GM18507 (cell line): Measurements from ENCODE around the gene NTSR2.

ENCODE experiments used
- DNase-seq: peaks from one replicate; pipeline ENCODE4 v3.0.0; 2011; ENCODE audit warnings: low read depth; ENCODE audit not compliant: insufficient read length; ENCODE audit errors: extremely low spot score
- FAIRE-seq: peaks from 2 replicates; lab custom pipeline; 2011; peaks lifted over from hg19 to GRCh38; lab: Jason Lieb, UNC

The NTSR2 gene

DNA sequence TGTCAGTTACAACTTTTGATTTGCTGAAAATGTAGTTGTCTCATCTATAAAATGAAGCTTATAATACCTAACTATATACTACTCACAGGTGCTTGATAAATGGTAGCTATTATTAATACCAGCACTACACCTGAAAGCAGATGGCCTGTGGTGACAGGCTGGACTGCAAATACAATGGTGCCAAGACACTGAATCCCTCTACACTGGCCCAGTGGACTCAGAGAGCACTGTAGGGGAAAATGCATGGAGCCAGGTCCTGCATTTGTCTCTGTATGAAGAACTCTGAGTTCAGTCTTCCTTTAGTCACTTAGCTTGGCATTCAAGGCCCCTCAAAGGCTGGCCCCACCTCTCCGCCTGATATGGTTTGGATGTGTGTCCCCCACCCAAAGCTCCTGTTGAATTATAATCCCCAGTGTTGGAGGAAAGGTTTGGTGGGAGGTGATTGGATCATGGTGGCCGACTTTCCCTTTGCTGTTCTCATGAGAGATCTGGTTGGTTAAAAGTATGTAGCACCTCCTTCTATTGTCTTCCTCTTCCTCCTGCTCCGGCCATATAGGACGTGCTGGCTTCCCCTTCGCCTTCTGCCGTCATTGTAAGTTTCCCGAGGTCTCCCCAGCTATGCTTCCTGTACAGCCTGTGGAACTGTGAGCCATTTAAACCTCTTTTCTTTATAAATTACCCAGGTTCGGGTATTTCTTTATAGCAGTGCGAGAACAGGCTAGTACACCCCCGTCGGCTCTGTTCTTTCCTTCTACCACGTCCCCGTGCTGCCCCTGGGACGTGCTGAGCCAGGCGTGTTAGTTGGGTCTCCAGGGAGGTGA is 11.1 kb upstream of the NTSR2 start:
- FAIRE-seq: no peak
- no peak for DNase-seq

DNA sequence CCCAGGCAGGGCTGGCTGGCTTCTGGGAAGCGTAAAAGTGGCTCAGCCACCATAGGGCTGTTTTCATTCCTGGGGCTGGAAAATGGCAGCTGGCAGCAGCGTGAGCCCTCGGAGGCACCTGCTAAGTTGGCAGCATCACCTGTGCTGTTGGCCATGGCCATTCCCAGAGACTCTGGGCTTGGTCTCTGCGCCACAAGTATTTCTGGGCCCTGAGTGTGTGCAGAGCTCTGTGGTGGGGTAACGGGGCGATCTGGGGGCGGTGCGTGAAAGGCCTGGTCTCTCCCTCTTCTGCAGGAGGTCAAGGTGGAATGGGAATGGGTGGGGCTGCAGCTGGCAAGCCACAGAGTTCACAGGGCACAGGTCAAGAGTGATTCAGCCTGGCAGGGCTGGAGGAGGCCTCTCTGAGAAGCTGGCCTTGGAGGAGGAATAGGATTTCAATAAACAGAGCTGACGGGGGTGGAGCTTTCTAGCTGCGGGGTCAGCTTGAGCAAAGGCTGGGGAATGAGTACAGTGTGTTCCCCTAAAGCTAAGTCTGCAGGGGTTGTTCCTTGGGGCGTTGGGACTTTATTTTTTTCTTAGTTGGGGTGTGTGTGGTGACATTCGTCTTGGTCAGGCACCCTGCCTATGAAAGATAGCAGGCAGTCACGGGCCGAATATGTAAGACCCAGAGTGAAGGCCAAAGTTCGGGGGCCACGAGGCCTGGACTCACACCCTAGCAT is 10.3 kb upstream of the NTSR2 start:
- no peak for FAIRE-seq
- no peak for DNase-seq

DNA sequence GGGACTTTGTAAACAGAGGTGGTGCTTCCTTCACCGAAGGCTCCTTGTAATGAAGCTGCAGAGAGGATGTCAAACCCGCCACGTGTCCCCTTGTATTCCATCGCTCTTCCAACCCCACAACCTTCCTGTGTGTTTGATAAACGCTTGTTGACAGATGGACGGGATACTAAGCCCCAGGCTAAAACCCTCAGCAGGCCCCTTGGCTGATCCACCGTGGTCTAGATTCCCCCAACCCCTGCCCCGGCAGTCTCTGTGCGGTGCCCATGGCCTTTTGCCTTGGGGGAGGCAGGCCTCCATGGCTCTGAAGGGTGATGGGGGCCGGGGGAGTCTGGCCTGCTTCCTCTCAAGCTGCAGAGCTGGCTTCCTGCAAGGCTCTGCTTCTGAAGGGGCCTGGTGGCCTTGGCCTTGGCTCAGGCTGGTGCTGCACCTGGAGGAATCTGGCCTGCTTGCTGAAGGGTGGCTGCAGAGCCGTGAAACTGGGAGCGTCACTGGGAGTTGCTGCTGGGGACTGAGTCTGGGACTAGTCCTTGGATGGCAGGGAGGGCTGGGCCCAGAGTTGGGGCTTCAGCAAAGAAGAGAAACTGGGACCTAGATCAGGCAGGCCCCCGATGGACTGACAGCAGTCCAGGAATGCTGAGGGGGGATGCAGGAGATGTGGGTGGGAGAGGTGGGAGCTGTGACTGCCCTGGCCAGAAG is 9.6 kb upstream of the NTSR2 start:
- no peak for FAIRE-seq

DNA sequence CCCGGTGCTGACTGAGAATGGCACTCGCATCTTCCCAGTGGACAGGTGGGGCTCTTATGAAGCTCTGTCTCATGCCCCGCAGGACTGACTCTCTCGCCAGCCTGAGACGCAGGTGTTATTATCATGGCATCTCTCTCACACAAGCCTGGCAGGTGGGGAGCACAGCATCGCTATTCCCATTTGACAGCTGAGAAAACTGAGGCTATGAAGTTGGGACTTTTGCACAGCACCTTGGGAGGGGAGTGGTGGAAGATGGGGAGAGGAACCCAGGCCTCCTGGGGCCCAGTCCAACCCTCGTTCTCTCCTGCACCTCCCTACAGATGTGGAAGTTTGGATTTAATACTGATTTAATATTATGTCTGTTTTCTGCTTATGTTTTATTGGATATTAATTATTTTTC is 9.0 kb upstream of the NTSR2 start:
- no peak for DNase-seq

More for the DNA sequence above, 9.6 kb upstream of the NTSR2 start:
- DNase-seq: no peak

DNA sequence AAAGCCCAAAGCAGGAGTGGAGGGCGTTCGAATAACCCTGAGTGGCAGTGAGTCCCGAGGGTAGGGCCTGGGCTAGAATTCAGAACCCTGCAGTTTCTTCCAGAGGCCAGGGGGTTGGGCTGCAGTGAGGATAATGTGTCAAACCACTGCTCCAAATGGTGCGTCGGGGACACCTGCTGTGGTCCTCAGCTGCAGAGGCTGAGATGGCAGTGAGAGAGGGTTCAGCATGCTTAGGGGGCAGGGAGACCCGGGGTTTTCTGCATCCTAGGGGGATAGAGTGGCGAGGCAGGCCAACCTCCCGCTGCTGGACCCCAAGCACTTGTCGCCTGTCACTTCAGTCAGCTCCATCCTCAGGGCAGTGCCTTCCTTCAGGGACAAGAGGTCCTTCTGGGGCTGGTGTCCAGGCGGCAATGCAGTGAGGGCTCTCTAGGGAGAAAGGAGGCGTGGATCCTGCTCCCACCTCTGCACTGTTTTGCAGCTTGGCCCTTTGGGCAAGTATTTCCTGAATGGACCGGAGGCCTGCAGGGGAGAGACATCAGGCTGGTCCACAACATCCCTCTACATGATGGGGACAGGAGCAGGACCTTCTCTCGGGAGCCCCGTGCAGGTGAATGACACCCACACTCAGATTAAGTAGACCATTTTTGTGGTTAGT is 8.4 kb upstream of the NTSR2 start:
- DNase-seq (no peak), FAIRE-seq (no peak)

More for the DNA sequence above, 9.0 kb upstream of the NTSR2 start:
- FAIRE-seq: no peak

DNA sequence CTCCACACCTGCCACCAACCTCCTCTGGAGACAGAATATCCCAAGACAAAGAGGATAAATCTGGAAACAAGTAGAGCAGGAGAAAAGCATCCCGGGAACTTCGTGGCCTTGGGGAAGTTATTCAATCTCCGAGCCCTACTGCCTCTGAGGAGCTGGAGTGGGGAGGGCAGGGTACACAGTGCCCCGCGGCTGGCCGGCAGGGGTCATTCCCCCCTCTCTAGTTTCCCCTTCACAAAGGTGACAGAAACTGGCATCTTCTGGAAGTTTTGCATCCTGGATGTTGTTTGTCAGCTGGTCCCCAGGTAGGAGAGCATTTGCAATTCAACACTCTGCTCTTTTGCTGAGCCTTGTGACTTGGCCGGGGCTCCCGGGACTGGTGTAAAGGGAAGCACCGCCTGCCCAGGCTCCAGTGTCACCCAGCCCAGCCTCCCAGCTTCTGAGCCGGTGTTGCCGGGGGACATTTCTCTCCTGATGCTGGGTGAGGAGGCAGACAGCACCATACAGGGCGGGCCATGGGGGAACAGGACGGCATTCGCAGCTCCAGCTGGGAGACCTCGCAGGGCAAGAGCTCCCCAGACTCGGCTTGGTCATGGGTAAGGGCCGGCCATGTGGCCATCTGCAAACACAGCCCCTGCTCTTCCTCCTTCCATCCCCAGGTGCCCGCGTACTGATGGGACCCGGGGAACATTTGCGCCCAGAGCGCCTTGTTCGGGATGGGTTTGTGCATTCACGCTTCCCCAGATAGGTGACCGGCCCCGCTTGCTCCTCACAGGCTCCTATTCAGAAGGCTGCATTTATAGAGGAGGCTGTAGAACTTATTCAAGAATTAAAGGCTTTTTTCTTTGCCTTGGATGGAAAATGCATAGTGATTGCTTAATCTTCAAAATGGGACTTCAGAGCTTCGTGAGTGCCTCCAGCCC is 7.4 kb upstream of the NTSR2 start:
- no peak for DNase-seq
- no peak for FAIRE-seq

DNA sequence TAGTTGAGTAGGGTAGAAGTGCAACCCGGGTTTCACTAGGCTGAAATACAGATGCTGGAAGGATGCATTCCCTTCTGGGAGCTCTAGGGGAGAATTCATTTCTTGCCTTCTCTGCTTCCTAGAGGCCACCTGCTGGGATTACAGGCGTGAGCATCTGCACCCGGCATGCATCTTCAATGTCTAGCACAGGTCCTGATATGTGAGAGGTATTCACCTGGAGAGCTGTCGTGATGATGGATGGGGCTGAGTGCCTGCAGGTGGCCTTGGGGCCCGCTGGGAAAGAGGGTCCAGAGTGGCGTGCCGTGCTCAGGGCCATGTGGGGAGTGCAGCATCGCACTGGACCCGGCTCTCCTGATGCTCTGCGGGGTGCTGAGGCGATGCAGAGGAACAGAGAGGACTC is 6.6 kb upstream of the NTSR2 start:
- FAIRE-seq (no peak), DNase-seq (no peak)

DNA sequence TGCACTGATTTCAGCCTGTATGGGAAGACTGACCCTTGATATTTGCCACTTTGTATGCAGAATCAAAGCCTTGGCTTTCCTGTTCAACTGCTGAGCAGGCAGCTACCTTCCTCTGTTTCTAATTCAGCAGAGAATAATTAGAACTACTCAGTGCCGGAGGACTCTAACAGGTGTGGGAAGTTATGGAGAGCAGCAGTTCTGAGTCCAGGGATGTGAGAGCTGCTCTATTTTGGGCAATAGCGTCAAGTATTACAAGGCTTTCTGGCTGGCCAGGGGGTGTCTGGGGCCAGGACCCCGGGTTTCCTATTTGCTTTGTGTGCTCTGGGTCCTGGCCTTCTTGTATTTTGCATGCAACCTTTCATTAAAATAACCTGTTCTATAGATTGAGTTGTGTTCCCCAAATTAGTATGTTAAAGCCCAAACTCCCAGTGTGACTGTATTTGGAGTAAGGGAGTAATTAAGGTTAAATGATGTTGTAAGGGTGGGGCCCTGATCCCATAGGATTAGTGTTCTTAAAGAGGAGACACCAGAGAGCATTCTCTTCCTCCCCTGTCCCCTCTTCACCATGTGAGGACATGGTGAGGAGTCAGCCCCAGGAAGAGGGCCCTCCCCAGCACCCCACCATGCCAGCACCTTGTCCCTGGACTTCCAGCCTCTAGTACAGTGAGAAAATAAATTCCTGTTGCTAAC is 5.6 kb upstream of the NTSR2 start:
- no peak for DNase-seq

DNA sequence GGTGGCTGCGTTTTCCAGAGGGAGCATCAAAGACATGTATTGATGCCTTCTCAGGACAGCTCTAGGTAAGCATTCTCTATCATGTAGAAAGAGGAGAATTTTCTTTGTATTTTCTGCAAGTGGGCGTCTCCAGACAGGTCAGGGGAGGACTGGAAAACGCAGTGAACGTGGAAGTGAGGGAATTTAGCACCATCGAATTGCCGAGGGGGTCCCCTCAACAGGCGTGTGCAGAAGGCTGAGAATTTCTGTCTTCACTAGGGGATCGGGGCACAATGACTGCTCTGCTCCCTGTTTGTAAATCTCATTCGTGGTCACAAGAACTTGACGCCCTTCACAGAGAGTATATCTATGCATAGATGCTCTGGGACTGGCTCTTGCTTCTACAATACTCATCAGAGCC is 5.0 kb upstream of the NTSR2 start:
- no peak for DNase-seq
- FAIRE-seq: no peak

More for the DNA sequence above, 5.6 kb upstream of the NTSR2 start:
- FAIRE-seq: no peak

DNA sequence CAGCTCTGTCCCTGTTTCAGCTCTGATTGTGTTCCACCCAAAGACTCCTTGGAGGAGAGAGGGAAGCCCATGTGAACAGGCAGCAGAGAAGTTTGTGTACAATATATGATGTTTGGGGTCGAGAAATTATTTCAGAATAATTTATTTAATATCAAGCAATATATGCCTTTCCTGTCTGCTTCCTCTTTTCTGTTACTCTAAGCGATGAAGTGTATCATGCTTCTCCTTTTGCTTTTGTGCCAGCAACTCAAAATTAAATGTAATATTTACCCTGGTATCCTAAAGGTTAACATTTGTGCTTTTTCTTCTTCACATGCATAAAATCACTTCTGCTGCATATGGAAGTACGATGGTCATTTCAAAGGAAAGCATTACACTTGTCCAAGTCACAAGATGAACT is 2.4 kb upstream of the NTSR2 start:
- FAIRE-seq: no peak
- DNase-seq: no peak

DNA sequence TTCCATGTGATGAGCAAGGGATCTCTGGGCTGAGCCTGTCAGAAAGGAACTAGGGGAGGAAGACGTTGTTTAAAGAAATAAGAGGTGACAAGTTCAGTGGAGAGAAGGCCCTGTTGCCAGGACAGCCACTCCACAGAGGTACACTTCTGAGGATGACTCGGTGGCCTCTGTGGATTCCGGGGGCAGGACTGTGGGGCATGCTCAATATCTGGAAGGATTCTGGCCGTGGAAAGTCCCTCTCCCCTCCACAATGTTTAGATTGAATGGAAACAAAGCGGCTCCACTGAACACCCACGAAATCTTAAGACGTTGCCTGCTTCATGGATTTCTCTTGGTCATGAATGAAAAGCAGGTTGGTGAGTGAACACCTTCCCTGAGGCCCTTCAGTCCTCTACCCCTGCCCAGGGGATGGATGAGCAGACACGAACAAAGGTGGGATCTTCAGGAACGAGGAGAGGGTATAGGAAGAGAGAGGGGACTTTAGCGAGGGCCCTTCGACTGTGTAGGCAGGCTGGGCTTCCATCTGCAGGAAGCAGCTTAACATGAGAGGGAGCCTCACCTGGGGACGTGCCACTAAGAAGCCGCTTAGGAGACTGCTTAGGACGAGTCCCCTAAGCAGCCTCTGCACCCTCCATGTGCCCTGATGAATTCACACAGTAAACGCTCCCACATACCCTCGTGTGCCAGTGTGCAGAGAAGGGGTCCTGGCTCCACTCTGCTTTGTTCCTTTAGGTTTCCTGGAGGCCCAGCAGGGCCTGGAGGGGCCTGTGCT is 1.9 kb downstream of the NTSR2 start:
- FAIRE-seq (no peak), DNase-seq (no peak)

DNA sequence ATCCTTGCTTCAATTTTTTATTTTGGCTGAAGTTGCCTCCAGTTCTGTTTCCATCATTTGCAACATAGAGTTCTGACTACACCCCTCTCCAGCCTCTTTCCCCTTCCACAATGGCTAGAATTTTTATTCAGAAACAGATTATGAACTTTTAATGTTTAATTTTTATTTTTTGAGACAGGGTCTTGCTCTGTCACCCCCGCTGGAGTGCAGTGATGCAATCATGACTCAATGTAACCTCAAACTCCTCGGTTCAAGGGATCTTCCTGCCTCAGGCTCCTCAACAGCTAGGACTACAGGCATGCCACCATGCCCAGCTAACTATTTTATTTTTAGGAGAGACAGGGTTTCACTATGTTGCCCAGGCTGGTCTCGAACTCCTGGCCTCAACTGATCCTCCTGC is 2.8 kb downstream of the NTSR2 start:
- DNase-seq (no peak), FAIRE-seq (no peak)

DNA sequence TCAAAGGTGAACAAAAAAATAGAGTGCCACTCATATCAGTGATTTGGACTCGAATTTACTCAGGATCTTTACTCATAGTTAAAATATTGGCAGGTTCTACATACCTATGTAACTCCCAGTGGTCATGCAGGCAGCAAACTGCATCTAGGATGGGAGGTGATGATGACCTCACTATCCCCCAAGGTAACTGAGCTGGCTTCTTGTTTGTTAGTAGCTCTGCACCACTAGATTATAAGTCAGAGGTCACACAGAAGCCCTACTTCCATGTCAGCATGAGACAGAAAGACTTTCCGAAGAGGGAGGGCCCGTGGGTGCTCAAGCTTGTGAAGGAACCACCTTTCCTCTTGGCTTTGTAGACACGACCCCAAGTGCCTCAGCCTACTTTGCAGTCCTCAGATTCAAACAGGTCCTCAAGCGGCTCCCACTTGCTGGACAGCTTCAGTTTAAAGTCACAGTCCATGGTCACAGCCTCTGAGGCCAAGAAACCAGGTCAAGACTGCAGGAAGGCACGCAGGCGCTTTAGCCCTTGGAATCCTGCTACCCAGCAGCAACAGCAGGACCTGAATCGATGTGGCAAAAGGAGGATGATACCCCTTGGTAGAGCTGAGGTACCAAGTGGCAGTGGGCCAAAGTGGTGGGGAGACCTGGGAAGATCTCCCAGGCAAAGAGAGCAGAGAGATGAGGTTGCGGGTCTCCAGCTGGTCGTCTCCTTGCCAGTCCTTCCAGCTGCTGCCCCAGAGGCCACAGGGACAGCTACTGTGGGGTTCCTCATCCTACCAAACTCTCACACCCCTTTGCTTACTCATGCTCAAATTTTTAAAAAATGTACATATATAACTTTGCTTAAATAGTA is 4.3 kb downstream of the NTSR2 start:
- FAIRE-seq: no peak

DNA sequence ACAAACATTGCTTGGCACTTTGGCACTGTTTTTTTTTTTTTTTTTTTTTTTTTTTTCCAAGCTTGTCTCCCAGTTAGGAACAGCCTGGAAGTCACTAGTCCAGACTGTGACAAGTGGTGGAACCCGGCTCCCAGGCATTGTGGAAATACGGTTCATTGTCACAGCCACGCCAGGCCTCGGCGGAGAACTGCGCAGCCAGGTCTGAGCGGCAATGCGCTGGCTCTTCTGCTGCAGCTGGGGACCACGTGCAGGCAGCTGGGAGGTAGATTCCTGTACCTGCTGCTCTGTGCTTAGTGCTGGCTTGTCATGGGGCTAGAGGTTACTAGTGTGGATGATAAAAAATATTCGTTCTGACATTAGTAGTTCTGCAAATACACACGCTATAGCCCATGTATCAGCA is 5.0 kb downstream of the NTSR2 start:
- DNase-seq (no peak), FAIRE-seq (no peak)

More for the DNA sequence above, 4.3 kb downstream of the NTSR2 start:
- DNase-seq: no peak

DNA sequence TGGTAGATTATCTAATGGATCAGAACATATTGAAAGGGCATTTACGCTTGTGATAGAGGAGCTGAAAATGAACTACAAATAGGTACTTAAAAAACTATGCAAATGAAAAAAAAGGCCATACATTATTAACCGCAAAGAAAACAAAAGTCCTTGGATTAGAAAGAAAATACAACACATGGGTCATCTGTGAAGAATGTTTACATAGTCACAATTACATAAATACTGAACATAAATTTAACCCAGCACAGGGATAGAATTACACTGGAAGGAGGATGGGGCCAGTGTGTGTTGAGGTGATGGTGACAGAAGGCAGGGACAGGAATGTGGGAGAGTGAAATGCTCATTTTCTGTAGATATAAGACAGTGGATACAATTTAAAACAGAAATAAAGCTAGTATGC is 6.6 kb downstream of the NTSR2 start:
- no peak for FAIRE-seq
- DNase-seq: no peak

DNA sequence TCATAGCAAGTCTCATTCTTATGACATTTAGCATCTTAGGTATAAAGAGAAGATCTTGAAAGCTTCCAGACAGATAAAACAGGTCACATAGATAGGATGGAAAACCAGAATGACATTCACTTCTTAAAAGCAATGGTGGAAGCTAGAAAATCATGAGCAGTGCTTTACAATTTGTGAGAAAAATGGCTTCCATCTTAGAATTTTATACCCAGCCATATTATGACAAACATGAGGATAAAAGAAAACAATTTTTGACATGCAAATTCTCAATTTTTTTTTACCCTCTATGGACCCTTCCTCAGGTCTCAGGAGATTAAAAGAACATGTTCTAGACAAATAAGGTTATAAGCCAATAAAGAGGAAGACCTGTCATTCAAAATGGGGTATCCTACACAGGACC is 7.1 kb downstream of the NTSR2 start:
- FAIRE-seq: no peak
- no peak for DNase-seq

DNA sequence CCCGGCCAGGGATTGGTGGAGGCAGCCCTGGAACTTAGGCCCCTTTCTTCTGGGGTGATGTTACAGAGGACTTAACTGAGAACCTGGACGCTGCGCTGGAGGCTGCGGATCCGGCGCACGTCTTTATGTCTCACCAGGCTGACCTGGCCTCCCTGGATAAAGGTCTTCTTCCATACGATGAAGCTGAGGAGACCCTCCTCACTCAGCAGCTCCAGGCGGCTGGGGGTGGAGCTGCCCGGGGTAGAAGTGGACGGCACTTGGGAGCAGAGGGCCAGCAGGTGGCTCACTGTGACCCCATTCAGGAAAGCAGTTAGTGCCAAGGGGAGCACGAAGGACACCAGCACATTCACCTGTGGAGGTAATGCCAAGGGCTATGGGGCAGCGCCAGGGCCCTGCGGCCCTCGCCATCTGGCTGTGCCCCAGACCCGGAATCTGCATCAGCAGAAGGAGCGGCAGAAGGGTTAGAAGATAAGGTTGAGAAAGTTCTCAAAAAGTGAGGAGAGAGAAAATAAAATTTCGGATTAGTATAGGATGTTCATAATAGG is 8.0 kb downstream of the NTSR2 start:
- no peak for DNase-seq
- FAIRE-seq: no peak
